ENCODE measurements around the gene SHISA5. TPM values are rescaled to one million over a fixed set of nuclear protein-coding genes. Genes with fewer than 3 reads are reported as not detected.

SHISA5 gene
- total and polyA plus RNA-seq, 2 of the 4 experiments (the other 2 are of a cell fraction): 82.3 to 162 TPM

DNA sequence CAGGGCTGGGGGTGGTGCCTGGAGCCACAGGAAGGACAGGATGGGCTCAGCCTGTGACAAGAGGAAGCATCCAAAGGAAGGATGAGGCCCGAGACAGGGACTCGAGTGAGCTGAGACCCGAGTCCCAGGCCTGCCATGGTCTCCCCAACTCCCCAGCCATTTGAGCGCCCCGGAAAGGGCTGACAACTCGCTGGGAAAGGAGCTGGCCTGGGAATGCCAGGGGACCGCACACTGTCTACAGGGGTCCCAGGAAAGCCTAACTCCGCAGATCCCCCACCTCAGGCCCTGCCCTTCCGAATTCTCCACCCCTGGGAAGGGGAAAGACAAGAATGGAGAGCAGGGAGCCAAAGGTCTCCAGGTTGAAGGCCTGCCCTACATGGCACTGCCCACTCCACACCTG is 21.0 kb upstream of the SHISA5 start:
- H4K5ac ChIP-seq (ENCODE audit: low read depth, low read length): no peak overlapping the region
- H3K9ac ChIP-seq (ENCODE audit: low read depth, low read length): no peak overlapping the region
- no peak overlapping the region for H3K56ac ChIP-seq (ENCODE audit: extremely low read depth, insufficient read depth, low read length)
- no peak overlapping the region for H2AK5ac ChIP-seq (ENCODE audit: low read depth, low read length)
- TF ChIP-seq BHLHE40 (IDR thresholded peaks at IDR 0.05; ENCODE audit: low read depth, low read length) (no peak), FOS (IDR thresholded peaks at IDR 0.05; ENCODE audit: low read depth, low read length) (no peak), RAD21 (IDR thresholded peaks at IDR 0.05; ENCODE audit: low read length) (no peak)
- 0 out of 2 replicates have a peak, but pooled peaks cover 3% of the 10 kb centered on the region for H3K9me1 ChIP-seq (ENCODE audit: insufficient read depth, low read length)
- DNase-seq: no peak
- H3K4ac ChIP-seq (ENCODE audit: low read depth, low read length): no peak overlapping the region
- H3K4me1 ChIP-seq (ENCODE audit: control insufficient read depth, insufficient read depth, low read length): no peaks in the 10 kb centered on the region
- in situ Hi-C loops (cut with MboI; ENCODE audit: low sequenced_read_pairs) (no loop called here), dilution Hi-C loops (cut with HindIII; ENCODE audit: low sequenced_read_pairs, unreplicated experiment) (no loop called here), intact Hi-C loops (cut with micrococcal nuclease) (no loop called here)
- H2AK9ac ChIP-seq (replicated peaks; ENCODE audit: low read depth, low read length, poor library complexity): no peak overlapping the region
- no peak overlapping the region for H4K8ac ChIP-seq (ENCODE audit: low read depth in 2 of 2, low read length in 2 of 2)
- no peak overlapping the region for H2BK15ac ChIP-seq (ENCODE audit: low read depth, low read length)
- WGBS, 2 experiments (ENCODE audit: extremely low coverage in 2 of 2, insufficient read length in 1 of 2): no CpG with 5 or more reads among the region's 9 CpGs
- no peak overlapping the region for H2BK120ac ChIP-seq (ENCODE audit: low read depth, low read length)
- H3K23ac ChIP-seq (ENCODE audit: low read depth, low read length): no peak overlapping the region
- H3K27me3 ChIP-seq (ENCODE audit: control insufficient read depth, insufficient read depth, low read length): no peaks in the 10 kb centered on the region
- H3K4me3 ChIP-seq (ENCODE audit: insufficient read depth, low read depth, low read length): no peak overlapping the region
- no peak overlapping the region for H3K18ac ChIP-seq (ENCODE audit: low read depth, low read length)
- H3K14ac ChIP-seq (replicated peaks; ENCODE audit: low read depth, low read length): no peak overlapping the region
- no peak overlapping the region for H2AFZ ChIP-seq (replicated peaks; ENCODE audit: low read length, poor library complexity)
- H2BK5ac ChIP-seq (ENCODE audit: low read depth, low read length, poor library complexity, severe bottlenecking): no peak overlapping the region
- no peak overlapping the region for H2BK20ac ChIP-seq (ENCODE audit: low read depth, low read length)
- H3K4me2 ChIP-seq (ENCODE audit: low read depth, low read length): no peak overlapping the region
- no TSS peak for BruUV-seq (replicated peaks)
- H3K9me3 ChIP-seq (ENCODE audit: control insufficient read depth, insufficient read depth, low read length): no peaks in the 10 kb centered on the region
- peaks cover 18% of the 10 kb centered on the region for H3K36me3 ChIP-seq (ENCODE audit: control insufficient read depth, insufficient read depth, low read length)
- CTCF ChIA-PET: no interaction called here
- H4K20me1 ChIP-seq (ENCODE audit: insufficient read depth, low read length): no peaks in the 10 kb centered on the region
- H3K27ac ChIP-seq (ENCODE audit: insufficient read depth, low read length): no peak overlapping the region
- no peak for ATAC-seq (ENCODE audit: low read depth)
- no peak overlapping the region for H4K91ac ChIP-seq (ENCODE audit: insufficient read depth, low read depth, low read length)
- POLR2A ChIA-PET (ENCODE audit: unreplicated experiment): no interaction called here
- H3K79me1 ChIP-seq (ENCODE audit: low read depth in 1 of 2, low read length in 2 of 2): no peaks in the 10 kb centered on the region
